HG03025 (cell line): Measurements from ENCODE around the gene HAPLN1.
A peak's percentile ranks its signal among the peaks of the same experiment; 100 is the strongest.
"Not testable (repeated sequence)": the region's sequence is repeated elsewhere in the genome, so short reads cannot be mapped to it uniquely, and the experiment has no call there.

Source experiments
- ATAC-seq: cut with Tn5 transposase; IDR thresholded peaks from one replicate; pipeline ENCODE4 v1.9.1; 2021; ENCODE audit warnings: mild to moderate bottlenecking, moderate library complexity; ENCODE audit not compliant: unreplicated experiment, low FRiP score

Gene HAPLN1

GRCh38 chr5:83720836-83721537 is at the start of gene HAPLN1:
HAPLN1 (minus strand) TSS chr5:83720855; CDS start chr5:83673523, 47,332 bp downstream.
- no peak for ATAC-seq

- ATAC-seq: no peak
These were observed 46.8 kb upstream of the HAPLN1 start for GRCh38 chr5:83767409-83767992.

- no peak for ATAC-seq
These were observed 43.4 kb upstream of the HAPLN1 start for GRCh38 chr5:83764101-83764500.

- ATAC-seq: no peak
These were observed 39.9 kb upstream of the HAPLN1 start for GRCh38 chr5:83760579-83760978.

GRCh38 chr5:83752700-83753099 is 32.0 kb upstream of the HAPLN1 start:
- no peak for ATAC-seq

- ATAC-seq: no peak
These were observed 30.5 kb upstream of the HAPLN1 start for GRCh38 chr5:83751201-83751600.

GRCh38 chr5:83750749-83751148 is 30.1 kb upstream of the HAPLN1 start:
- no peak for ATAC-seq

- ATAC-seq: no peak
These were observed 25.2 kb upstream of the HAPLN1 start for GRCh38 chr5:83745816-83746215.

GRCh38 chr5:83744821-83745220 is 24.2 kb upstream of the HAPLN1 start:
- no peak for ATAC-seq

- ATAC-seq: no peak
These were observed 21.4 kb upstream of the HAPLN1 start for GRCh38 chr5:83742089-83742488.

- ATAC-seq: no peak
These were observed 20.9 kb upstream of the HAPLN1 start for GRCh38 chr5:83741571-83741970.

GRCh38 chr5:83740741-83741140 is 20.1 kb upstream of the HAPLN1 start:
- peak; percentile 93 for ATAC-seq

GRCh38 chr5:83736169-83736568 is 15.5 kb upstream of the HAPLN1 start:
- not testable (repeated sequence) for ATAC-seq

- ATAC-seq: not testable (repeated sequence)
These were observed 14.4 kb upstream of the HAPLN1 start for GRCh38 chr5:83735058-83735457.

GRCh38 chr5:83731638-83732037 is 11.0 kb upstream of the HAPLN1 start:
- peak; percentile 63 for ATAC-seq

- ATAC-seq: no peak
These were observed 8.7 kb upstream of the HAPLN1 start for GRCh38 chr5:83729362-83729761.

GRCh38 chr5:83726912-83727311 is 6.3 kb upstream of the HAPLN1 start:
- no peak for ATAC-seq

- ATAC-seq: no peak
These were observed 4.3 kb upstream of the HAPLN1 start for GRCh38 chr5:83724935-83725334.

- ATAC-seq: no peak
These were observed 3.3 kb upstream of the HAPLN1 start for GRCh38 chr5:83724001-83724400.

GRCh38 chr5:83723031-83723430 is 2.4 kb upstream of the HAPLN1 start:
- no peak for ATAC-seq

GRCh38 chr5:83721953-83722901 is 1.6 kb upstream of the HAPLN1 start:
- peak; percentile 78 for ATAC-seq
